ENCODE measurements around the gene SIAH3. TPM values are rescaled to one million over a fixed set of nuclear protein-coding genes. Genes with fewer than 3 reads are reported as not detected.

SIAH3 gene
- polyA plus RNA-seq, 1 donor (not counting 4 experiments of a cell fraction or from before 2014, with no cell fraction given): 0.12 TPM

DNA sequence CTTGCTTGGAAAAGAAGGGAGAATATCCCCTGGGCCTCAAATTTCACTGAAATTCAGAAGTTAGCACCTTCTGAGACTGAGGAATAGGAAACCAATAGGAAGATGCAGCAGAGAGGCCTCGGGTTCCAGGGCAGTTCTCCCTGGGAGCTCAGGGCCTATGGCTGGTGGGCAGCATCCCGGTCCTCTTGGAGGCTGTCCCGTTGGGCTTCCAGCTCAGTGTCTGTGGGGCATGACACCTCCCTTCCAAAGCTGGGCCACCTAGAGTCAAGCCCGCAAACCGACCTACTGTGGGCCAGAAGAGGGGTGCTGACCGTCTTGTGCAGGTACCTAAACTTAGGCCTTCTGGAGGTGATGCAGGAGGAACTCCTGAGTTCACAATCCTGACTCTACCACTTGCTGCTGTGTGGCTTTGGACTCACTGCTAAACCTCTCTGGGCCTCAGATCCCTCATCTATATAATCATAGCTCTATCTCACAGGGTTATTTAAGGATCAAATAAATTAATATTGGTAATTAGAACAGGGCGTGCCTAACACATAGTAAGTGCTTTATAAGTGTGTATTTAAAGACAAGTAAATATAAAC, 17.1 kb downstream of the SIAH3 start:
- no peak overlapping the region for H3K27ac ChIP-seq (ENCODE audit: control insufficient read depth, insufficient read depth, low read length)
- H3K4me3 ChIP-seq (ENCODE audit: control insufficient read depth in 2 of 3, extremely low read depth in 1 of 3, insufficient read depth in 2 of 3, low read depth in 1 of 3, low read length in 3 of 3): no peak overlapping the region
- no peak overlapping the region for H2AFZ ChIP-seq (ENCODE audit: control insufficient read depth, low read length)
- no peak for TF ChIP-seq EZH2 (IDR thresholded peaks at IDR 0.05; ENCODE audit: low read length)
- TF ChIP-seq, protein P1, sequence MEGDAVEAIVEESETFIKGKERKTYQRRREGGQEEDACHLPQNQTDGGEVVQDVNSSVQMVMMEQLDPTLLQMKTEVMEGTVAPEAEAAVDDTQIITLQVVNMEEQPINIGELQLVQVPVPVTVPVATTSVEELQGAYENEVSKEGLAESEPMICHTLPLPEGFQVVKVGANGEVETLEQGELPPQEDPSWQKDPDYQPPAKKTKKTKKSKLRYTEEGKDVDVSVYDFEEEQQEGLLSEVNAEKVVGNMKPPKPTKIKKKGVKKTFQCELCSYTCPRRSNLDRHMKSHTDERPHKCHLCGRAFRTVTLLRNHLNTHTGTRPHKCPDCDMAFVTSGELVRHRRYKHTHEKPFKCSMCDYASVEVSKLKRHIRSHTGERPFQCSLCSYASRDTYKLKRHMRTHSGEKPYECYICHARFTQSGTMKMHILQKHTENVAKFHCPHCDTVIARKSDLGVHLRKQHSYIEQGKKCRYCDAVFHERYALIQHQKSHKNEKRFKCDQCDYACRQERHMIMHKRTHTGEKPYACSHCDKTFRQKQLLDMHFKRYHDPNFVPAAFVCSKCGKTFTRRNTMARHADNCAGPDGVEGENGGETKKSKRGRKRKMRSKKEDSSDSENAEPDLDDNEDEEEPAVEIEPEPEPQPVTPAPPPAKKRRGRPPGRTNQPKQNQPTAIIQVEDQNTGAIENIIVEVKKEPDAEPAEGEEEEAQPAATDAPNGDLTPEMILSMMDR (optimal IDR thresholded peaks at IDR 0.05 in 1 of 3, IDR thresholded peaks at IDR 0.05 in 1 of 3, conservative IDR thresholded peaks at IDR 0.05 in 1 of 3; ENCODE audit: extremely low read depth in 1 of 3, insufficient read depth in 2 of 3, low read length in 3 of 3): no peak
- H4K20me1 ChIP-seq (ENCODE audit: control insufficient read depth, extremely low read depth, insufficient read depth, low read length): no peaks in the 10 kb centered on the region
- no peaks in the 10 kb centered on the region for H3K36me3 ChIP-seq (ENCODE audit: control insufficient read depth in 2 of 2, extremely low read depth in 1 of 2, insufficient read depth in 2 of 2, low read length in 2 of 2)
- no peak overlapping the region for H3K9ac ChIP-seq (ENCODE audit: control insufficient read depth, extremely low read depth, insufficient read depth, low read length)
- dilution Hi-C loops (cut with MboI; ENCODE audit: extremely low pct_ligation_motif_present, low sequenced_read_pairs): no loop called here
- no peaks in the 10 kb centered on the region for H3K9me3 ChIP-seq (ENCODE audit: control insufficient read depth, low read depth, low read length)
- no peak overlapping the region for H3K4me2 ChIP-seq (ENCODE audit: control insufficient read depth, extremely low read depth, insufficient read depth, low read depth, low read length)
- no peaks in the 10 kb centered on the region for H3K79me2 ChIP-seq (ENCODE audit: control insufficient read depth, insufficient read depth, low read length)
- peaks cover 10% of the 10 kb centered on the region for H3K4me1 ChIP-seq (ENCODE audit: control insufficient read depth, extremely low read depth, insufficient read depth, low read length)
- FAIRE-seq (no peak), DNase-seq (ENCODE audit: low read depth, low spot score) (no peak)
- H3K9me1 ChIP-seq (ENCODE audit: control insufficient read depth, extremely low read depth, insufficient read depth, low read length): no peaks in the 10 kb centered on the region
- H3K27me3 ChIP-seq (ENCODE audit: control insufficient read depth, extremely low read depth, insufficient read depth, low read length): no peaks in the 10 kb centered on the region

DNA sequence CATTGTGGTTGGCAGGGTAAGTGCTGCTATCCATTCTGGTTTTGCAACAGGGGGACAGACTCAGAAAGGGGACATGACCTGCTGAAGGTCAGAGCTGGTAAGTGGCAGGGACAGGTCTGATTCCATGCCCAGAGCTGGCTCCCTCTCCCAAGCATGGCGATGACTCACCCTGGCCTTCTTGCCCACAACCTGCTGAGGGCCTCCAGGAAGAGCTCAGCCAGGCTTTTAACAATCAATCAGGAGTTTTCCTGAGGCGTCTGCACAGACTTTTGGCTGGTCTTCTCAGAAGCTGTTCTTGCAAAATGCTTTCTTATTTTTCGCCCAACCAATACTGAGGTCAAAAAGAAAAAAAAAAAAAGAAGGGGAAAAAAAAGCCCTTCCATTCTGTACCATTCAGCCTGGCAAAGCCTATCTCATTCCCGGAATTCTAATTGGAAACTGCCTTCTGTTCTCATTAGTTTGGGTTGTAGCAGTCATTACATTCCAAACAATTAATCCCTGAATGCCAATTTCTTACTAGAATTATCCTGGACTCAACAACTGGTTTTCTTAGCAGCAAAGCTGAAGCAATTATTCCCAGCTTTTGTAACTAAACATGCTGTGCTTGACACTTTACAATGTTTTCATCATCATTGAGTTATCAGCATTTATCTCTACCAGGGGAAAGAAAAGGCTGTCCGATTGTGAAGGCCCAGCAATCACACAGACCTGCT, 17.7 kb downstream of the SIAH3 start:
- peaks cover 10% of the 10 kb centered on the region for H3K4me1 ChIP-seq (ENCODE audit: control insufficient read depth, extremely low read depth, insufficient read depth, low read length)
- FAIRE-seq (peak; percentile 76), DNase-seq (ENCODE audit: low read depth, low spot score) (no peak)
- H3K36me3 ChIP-seq (ENCODE audit: control insufficient read depth in 2 of 2, extremely low read depth in 1 of 2, insufficient read depth in 2 of 2, low read length in 2 of 2): no peaks in the 10 kb centered on the region
- dilution Hi-C loops (cut with MboI; ENCODE audit: extremely low pct_ligation_motif_present, low sequenced_read_pairs): no loop called here
- H3K9me1 ChIP-seq (ENCODE audit: control insufficient read depth, extremely low read depth, insufficient read depth, low read length): no peaks in the 10 kb centered on the region
- H3K27me3 ChIP-seq (ENCODE audit: control insufficient read depth, extremely low read depth, insufficient read depth, low read length): no peaks in the 10 kb centered on the region
- H3K4me2 ChIP-seq (ENCODE audit: control insufficient read depth, extremely low read depth, insufficient read depth, low read depth, low read length): no peak overlapping the region
- no peak overlapping the region for H3K9ac ChIP-seq (ENCODE audit: control insufficient read depth, extremely low read depth, insufficient read depth, low read length)
- TF ChIP-seq, protein P1 (optimal IDR thresholded peaks at IDR 0.05 in 1 of 3, IDR thresholded peaks at IDR 0.05 in 1 of 3, conservative IDR thresholded peaks at IDR 0.05 in 1 of 3; ENCODE audit: extremely low read depth in 1 of 3, insufficient read depth in 2 of 3, low read length in 3 of 3): no peak
- no peak for TF ChIP-seq EZH2 (IDR thresholded peaks at IDR 0.05; ENCODE audit: low read length)
- no peaks in the 10 kb centered on the region for H3K9me3 ChIP-seq (ENCODE audit: control insufficient read depth, low read depth, low read length)
- H3K4me3 ChIP-seq (ENCODE audit: control insufficient read depth in 2 of 3, extremely low read depth in 1 of 3, insufficient read depth in 2 of 3, low read depth in 1 of 3, low read length in 3 of 3): no peak overlapping the region
- H3K27ac ChIP-seq (ENCODE audit: control insufficient read depth, insufficient read depth, low read length): no peak overlapping the region
- no peaks in the 10 kb centered on the region for H3K79me2 ChIP-seq (ENCODE audit: control insufficient read depth, insufficient read depth, low read length)
- no peak overlapping the region for H2AFZ ChIP-seq (ENCODE audit: control insufficient read depth, low read length)
- no peaks in the 10 kb centered on the region for H4K20me1 ChIP-seq (ENCODE audit: control insufficient read depth, extremely low read depth, insufficient read depth, low read length)
